A549 (cell line): ENCODE data around the gene CDC42BPB. TPM values are rescaled to one million over a fixed set of nuclear protein-coding genes. Genes with fewer than 3 reads are reported as not detected.

Experiments used
- ATAC-seq, 2 experiments: fragments of 200-7000 bp in 1 of 2; fragments of >200 bp in 1 of 2; cut with Nextera tagmentation in 1 of 2; cut with Tn5 transposase in 1 of 2; 3 replicates each; pipeline versions ENCODE4 v1.8.0 to v1.9.1; 2018 to 2020; ENCODE audit warnings: mild to moderate bottlenecking in 1 of 2, moderate library complexity in 1 of 2
- CTCF ChIA-PET: fragments of 300-600 bp; sonication (Branson Sonifier 250); formaldehyde crosslinking; extraction: SDS; loops from one replicate; lab custom pipeline; 2021; ENCODE audit warnings: antibody characterized with exemption, inconsistent platforms; lab: Yijun Ruan, JAX
- POLR2A ChIA-PET: fragments of 350-600 bp; formaldehyde crosslinking; extraction: SDS; loops from one replicate; lab custom pipeline; 2021; ENCODE audit warnings: antibody characterized with exemption, inconsistent platforms; lab: Yijun Ruan, JAX
- DNase-seq, 2 experiments: peaks; one replicate each; pipeline versions ENCODE4 v3.0.0 to v3.0.0-alpha.2; 2011 to 2016; ENCODE audit warnings: low read depth in 1 of 2, low spot score in 1 of 2
- FAIRE-seq: peaks from 2 replicates; lab custom pipeline; 2011; peaks lifted over from hg19 to GRCh38; lab: Jason Lieb, UNC
- H3K27ac ChIP-seq, 2 experiments: fragments of >200 bp; sonication (Bioruptor Twin); formaldehyde crosslinking; 3 replicates each; pipeline ENCODE4 v1.5.1; 2016 to 2017
- H3K4me1 ChIP-seq: fragments of >200 bp; sonication (Bioruptor Twin); formaldehyde crosslinking; 3 replicates; pipeline ENCODE4 v1.6.1; 2016
- H3K4me2 ChIP-seq: fragments of >200 bp; sonication (Bioruptor Twin); formaldehyde crosslinking; 3 replicates; pipeline ENCODE4 v1.6.1; 2016
- H3K4me3 ChIP-seq: fragments of >200 bp; sonication (Bioruptor Twin); formaldehyde crosslinking; 3 replicates; pipeline ENCODE4 v1.5.1; 2016
- H3K9me3 ChIP-seq: fragments of >200 bp; sonication (Bioruptor Twin); formaldehyde crosslinking; 3 replicates; pipeline ENCODE4 v1.6.1; 2016
- CBX2 ChIP-seq: fragments of 200-600 bp; sonication (generic); IDR thresholded peaks from 2 replicates; pipeline ENCODE4 v1.6.1; 2016; ENCODE audit warnings: low read depth, mild to moderate bottlenecking, borderline replicate concordance
- CTCF ChIP-seq: fragments of >200 bp; sonication (Bioruptor Twin); formaldehyde crosslinking; IDR thresholded peaks from 3 replicates; pipeline ENCODE4 v1.5.1; 2016
- E2F6 ChIP-seq: IDR thresholded peaks from 2 replicates; pipeline ENCODE4 v1.6.1; 2012; ENCODE audit warnings: low read depth, borderline replicate concordance
- EHMT2 ChIP-seq: fragments of 200-600 bp; sonication (generic); IDR thresholded peaks from 2 replicates; pipeline ENCODE4 v1.6.1; 2016; ENCODE audit warnings: antibody characterized with exemption, low read depth, mild to moderate bottlenecking, moderate library complexity
- JUN ChIP-seq, 2 experiments: fragments of >200 bp; sonication (Bioruptor Twin); formaldehyde crosslinking; IDR thresholded peaks; 2 replicates in 1 of 2; 3 replicates in 1 of 2; pipeline ENCODE4 v1.6.1; 2016 to 2017
- MAX ChIP-seq: IDR thresholded peaks from 2 replicates; pipeline ENCODE4 v1.6.1; 2012
- MAZ ChIP-seq: fragments of 150-350 bp; IDR thresholded peaks from 2 replicates; pipeline ENCODE4 v1.6.1; 2014; ENCODE audit warnings: antibody characterized with exemption, low read depth, low read length, borderline replicate concordance
- NPAS2 ChIP-seq: fragments of 250-450 bp; sonication (Bioruptor Pico); IDR thresholded peaks from 2 replicates; pipeline ENCODE4 v1.8.0; 2022; ENCODE audit warnings: mild to moderate bottlenecking, moderate library complexity, borderline replicate concordance
- PHF8 ChIP-seq: fragments of 200-600 bp; sonication (generic); IDR thresholded peaks from 2 replicates; pipeline ENCODE4 v1.6.1; 2016; ENCODE audit warnings: low read depth, mild to moderate bottlenecking, antibody characterized with exemption, moderate library complexity, borderline replicate concordance
- POLR2A ChIP-seq: IDR thresholded peaks from 2 replicates; pipeline ENCODE4 v1.6.1; 2012; ENCODE audit warnings: mild to moderate bottlenecking, low read length
- RAD21 ChIP-seq, 2 experiments: fragments of >200 bp in 1 of 2; sonication (Bioruptor Twin) in 1 of 2; formaldehyde crosslinking in 1 of 2; IDR thresholded peaks in 1 of 2; conservative IDR thresholded peaks in 1 of 2; 2 replicates in 1 of 2; 3 replicates in 1 of 2; pipeline ENCODE4 v1.6.1; 2012 to 2018; ENCODE audit warnings: inconsistent platforms in 1 of 2
- RFX5 ChIP-seq: fragments of 450-650 bp; IDR thresholded peaks from 2 replicates; pipeline ENCODE4 v1.7.1; 2014; ENCODE audit warnings: antibody characterized with exemption, mild to moderate bottlenecking, moderate library complexity
- RNF2 ChIP-seq: fragments of 200-600 bp; sonication (generic); IDR thresholded peaks from 2 replicates; pipeline ENCODE4 v1.6.1; 2016; ENCODE audit warnings: low read depth, mild to moderate bottlenecking, antibody characterized with exemption, moderate library complexity, borderline replicate concordance
- SMC3 ChIP-seq: fragments of >200 bp; sonication (Bioruptor Twin); formaldehyde crosslinking; IDR thresholded peaks from 3 replicates; pipeline ENCODE4 v1.6.1; 2018; ENCODE audit warnings: inconsistent platforms
- SREBF2 ChIP-seq: fragments of 450-650 bp; IDR thresholded peaks from 2 replicates; pipeline ENCODE4 v1.6.1; 2014; ENCODE audit warnings: mild to moderate bottlenecking, moderate library complexity
- TP53 ChIP-seq: fragments of 250-450 bp; sonication (Bioruptor Pico); IDR thresholded peaks from 2 replicates; pipeline ENCODE4 v1.5.0; 2021; ENCODE audit warnings: mild to moderate bottlenecking, moderate library complexity
- ZFP36 ChIP-seq: fragments of 450-650 bp; IDR thresholded peaks from 2 replicates; pipeline ENCODE4 v1.6.1; 2014; ENCODE audit warnings: borderline replicate concordance; ENCODE audit not compliant: partially characterized antibody
- ZNF302 ChIP-seq: fragments of 250-450 bp; sonication (Bioruptor Pico); IDR thresholded peaks from 2 replicates; pipeline ENCODE4 v1.9.0; 2021; ENCODE audit warnings: inconsistent platforms, mild to moderate bottlenecking, moderate library complexity
- WGBS: methylation state at CpG from one replicate; pipeline ENCODE4 v1.1.6; 2017; ENCODE audit errors: missing lambda C conversion rate; 5-methylcytosine and 5-hydroxymethylcytosine counted together
- polyA minus RNA-seq: library from RNA; depleted of rRNA, polyadenylated mRNA; stranded (reverse); fragments of >200 nt; gene quantifications from 2 replicates; pipeline ENCODE4 v1.2.3, GENCODE V29; 2011; rRNA and poly(A)+ RNA removed
- polyA plus RNA-seq, 4 experiments: library from polyadenylated mRNA; depleted of rRNA in 3 of 4; stranded (reverse); fragments of >200 nt; fragmentation: RNase III in 1 of 4; extraction: RNeasy Plus Mini Kit Qiagen cat#74134 plus additional on column Dnase treatment in 1 of 4; gene quantifications; 2 replicates in 3 of 4; 3 replicates in 1 of 4; pipeline ENCODE4 v1.2.3, GENCODE V29; 2011 to 2017

The CDC42BPB gene
- 57.1 and 105 TPM in 2 replicates for polyA plus RNA-seq (2011; rRNA removed)
- 72.4 and 91.1 TPM in 2 replicates for polyA plus RNA-seq (2012; cell fraction: cytosol; rRNA removed)
- 197 and 207 TPM in 2 replicates for polyA plus RNA-seq (2012; cell fraction: nucleus; rRNA removed)
- polyA plus RNA-seq (2017; fragmentation: RNase III; extraction: RNeasy Plus Mini Kit Qiagen cat#74134 plus additional on column Dnase treatment) = 56.0 to 56.4 TPM (median 56.0 TPM) in 3 replicates
- polyA minus RNA-seq = 176 and 179 TPM in 2 replicates

- TF ChIP-seq JUN (IDR thresholded peaks at IDR 0.05) = peak in 1 of 2 experiments; percentile 55; a peak in 3 of 5 replicates
- TF ChIP-seq RFX5 = no peak
- peak; percentile 68 for TF ChIP-seq POLR2A
- peak; percentile 35; the same call in 1 of the 2 replicates for TF ChIP-seq E2F6
- TF ChIP-seq SREBF2 = no peak
- peak; percentile 70 for TF ChIP-seq MAX
- TF ChIP-seq PHF8 = peak; percentile 56; the same call in 1 of the 2 replicates
- 0% methylated on average over 2 of the region's 113 CpGs for WGBS
- Histone ChIP-seq H3K4me2 (peak within 1 kb of the TSS; percentile 94), H3K4me1 (peaks cover 38% of the 10 kb centered on the region), H3K4me3 (peak within 1 kb of the TSS; percentile 97), H3K27ac (peak within 1 kb of the TSS; percentile 97 to 98), H3K9me3 (no peaks in the 10 kb centered on the region)
- DNase-seq (peak; percentile 75 to 92), ATAC-seq (peak; percentile 91 to 95), FAIRE-seq (no peak)
- CTCF ChIA-PET = interaction anchor here (0.6 to 1.4 kb wide), 4 partner anchors 17 to 85 kb away, joined by 3 to 6 read pairs (median 4); no protein-coding TSS in a partner anchor
- POLR2A ChIA-PET = interaction anchor here (1.2 kb wide), 1 partner anchor 10 kb away, joined by 3 read pairs; no protein-coding TSS in a partner anchor
These were observed at the start of gene CDC42BPB for GRCh38 chr14:103057372-103058163. CDC42BPB (minus strand) TSS chr14:103057549; CDS start chr14:103057173, 376 bp downstream.

GRCh38 chr14:103105580-103106150 is 48.3 kb upstream of the CDC42BPB start:
- CTCF ChIA-PET = interaction anchor here (0.7 to 14.0 kb wide), 53 partner anchors 7 to 424 kb away, joined by 3 to 544 read pairs (median 8); partner anchors contain the start of genes EXOC3L4, LBHD2, TNFAIP2 and TRMT61A
- no peak for FAIRE-seq
- Histone ChIP-seq H3K4me2 (peak overlapping the region; percentile 78), H3K9me3 (no peaks in the 10 kb centered on the region), H3K27ac (peak overlapping the region; percentile 94), H3K4me1 (peaks cover 74% of the 10 kb centered on the region), H3K4me3 (no peak overlapping the region)
- ATAC-seq = no peak
- no peak for DNase-seq
- no peak for TF ChIP-seq CBX2
- TF ChIP-seq SREBF2 = no peak
- peak; percentile 38 for TF ChIP-seq CTCF
- no peak for TF ChIP-seq PHF8
- peak; percentile 44; the same call in 2 of the 3 replicates for TF ChIP-seq SMC3
- peak; percentile 40 to 47 for TF ChIP-seq RAD21 (conservative IDR thresholded peaks at IDR 0.05 in 1 of 2, IDR thresholded peaks at IDR 0.05 in 1 of 2)
- 59% methylated on average over 6 of the region's 9 CpGs for WGBS
- POLR2A ChIA-PET = interaction anchor here (1.1 to 1.8 kb wide), 6 partner anchors 18 to 229 kb away, joined by 3 to 8 read pairs (median 4); partner anchors contain the start of gene TNFAIP2

- H3K4me3 ChIP-seq = peak overlapping the region; percentile 42
These were observed 47.5 kb upstream of the CDC42BPB start for GRCh38 chr14:103104654-103105452.

More at GRCh38 chr14:103104654-103105452, 47.5 kb upstream of the CDC42BPB start:
- peaks cover 74% of the 10 kb centered on the region for H3K4me1 ChIP-seq
- peak; percentile 87 for TF ChIP-seq MAX
- peak; percentile 92 to 98 for TF ChIP-seq RAD21 (conservative IDR thresholded peaks at IDR 0.05 in 1 of 2, IDR thresholded peaks at IDR 0.05 in 1 of 2)
- TF ChIP-seq NPAS2 (CRISPR knock-in tag) = no peak
- peak; percentile 94 for TF ChIP-seq CTCF
- no peak for TF ChIP-seq ZNF302 (CRISPR knock-in tag)
- 0 out of 2 replicates have a peak, but pooled peaks have one; percentile 41 for TF ChIP-seq RNF2
- TF ChIP-seq MAZ = peak; percentile 85; the same call in 1 of the 2 replicates
- TF ChIP-seq EHMT2 = no peak
- peak; percentile 28; the same call in 1 of the 2 replicates for TF ChIP-seq TP53 (CRISPR knock-in tag)
- TF ChIP-seq SMC3 = peak; percentile 97
- no peak for TF ChIP-seq ZFP36
- ChIA-PET CTCF (interaction anchor here (0.5 to 14.0 kb wide), 75 partner anchors 8 to 748 kb away, joined by 3 to 544 read pairs (median 6); partner anchors contain the start of genes EXOC3L4, LBHD2, TNFAIP2 and TRMT61A), POLR2A (interaction anchor here (1.1 to 2.3 kb wide), 9 partner anchors 16 to 230 kb away, joined by 3 to 10 read pairs (median 5); partner anchors contain the start of genes EIF5 and TNFAIP2)
- H3K4me2 ChIP-seq = peak overlapping the region; percentile 78
- peak in 1 of 2 experiments; percentile 81 for DNase-seq
- H3K27ac ChIP-seq = peak overlapping the region; percentile 94
- WGBS = 21% methylated on average over 49 of the region's 59 CpGs
- peak; percentile 37 to 71 for ATAC-seq
- FAIRE-seq = no peak
- H3K9me3 ChIP-seq = no peaks in the 10 kb centered on the region
